ENCODE measurements around the gene FN1.
"Not testable (repeated sequence)": the region's sequence is repeated elsewhere in the genome, so short reads cannot be mapped to it uniquely, and the experiment has no call there.

FN1 gene

DNA sequence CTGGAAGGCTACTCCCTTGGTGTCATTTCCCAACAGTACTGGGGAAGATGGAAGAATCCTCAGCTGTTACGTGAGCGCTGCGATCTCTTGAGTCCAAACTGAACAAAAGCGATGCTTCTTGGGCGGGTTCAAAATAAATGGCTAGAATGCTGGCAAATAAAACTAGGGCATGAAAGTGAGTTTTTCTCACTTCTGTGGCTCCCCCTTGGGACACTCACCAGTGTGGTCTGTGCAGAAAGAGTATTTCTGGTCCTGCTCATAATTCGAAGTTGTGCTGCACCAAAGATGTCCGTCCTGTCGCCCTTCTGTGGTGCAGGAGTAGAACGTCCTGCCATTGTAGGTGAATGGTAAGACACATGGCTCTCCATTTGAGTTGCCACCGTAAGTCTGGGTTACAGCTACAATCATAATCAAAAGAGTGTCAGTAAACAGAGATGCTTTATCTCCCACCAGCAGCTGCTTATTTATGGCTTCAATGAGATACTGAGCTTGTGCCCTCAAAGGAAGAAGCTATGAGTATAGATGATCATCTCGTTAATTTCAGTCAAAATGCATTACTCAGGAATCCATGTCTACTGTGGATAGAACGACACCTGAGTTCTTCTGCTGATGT is 11.8 kb downstream of the FN1 start:
- DNase-seq (ENCODE audit: insufficient read length, low spot score) (no peak), FAIRE-seq (no peak)

DNA sequence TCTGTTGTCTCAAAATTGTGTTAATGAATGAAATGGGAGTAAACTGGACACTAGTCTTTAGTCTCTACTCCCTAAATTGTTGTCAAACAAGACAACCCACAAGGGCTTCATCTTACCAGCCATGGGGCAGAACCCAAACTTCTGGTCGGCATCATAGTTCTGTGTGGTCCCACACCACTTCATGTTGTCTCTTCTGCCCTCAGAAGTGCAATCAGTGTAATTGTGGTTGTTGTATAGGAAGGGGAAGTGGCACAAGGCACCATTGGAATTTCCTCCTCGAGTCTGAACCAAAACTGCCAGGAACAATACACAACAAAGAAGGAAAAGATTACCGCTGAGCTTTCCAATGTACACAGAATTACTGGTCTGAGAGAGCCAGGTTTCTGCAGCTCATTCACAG is 12.6 kb downstream of the FN1 start:
- FAIRE-seq, result no peak
- no peak for DNase-seq (ENCODE audit: insufficient read length, low spot score)

DNA sequence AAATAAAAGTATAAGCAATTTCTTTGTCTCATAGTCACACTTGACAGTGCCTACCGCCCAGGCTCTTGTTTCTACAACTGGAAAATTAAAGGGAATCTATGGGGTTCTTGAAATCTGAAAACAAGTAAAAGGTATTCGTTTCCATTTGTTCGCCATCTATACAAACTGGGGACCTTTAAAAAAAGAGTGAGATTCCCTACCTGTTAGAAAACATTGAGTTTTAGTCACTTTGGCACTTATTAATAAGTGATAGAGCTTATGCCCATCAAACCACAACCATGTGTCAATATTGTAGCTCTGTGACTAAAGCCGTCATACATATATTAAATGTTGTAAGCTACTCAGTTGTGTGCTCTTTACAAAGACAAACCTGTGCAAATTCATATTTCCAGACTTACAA is 13.2 kb downstream of the FN1 start:
- DNase-seq (ENCODE audit: insufficient read length, low spot score) (no peak), FAIRE-seq (no peak)

DNA sequence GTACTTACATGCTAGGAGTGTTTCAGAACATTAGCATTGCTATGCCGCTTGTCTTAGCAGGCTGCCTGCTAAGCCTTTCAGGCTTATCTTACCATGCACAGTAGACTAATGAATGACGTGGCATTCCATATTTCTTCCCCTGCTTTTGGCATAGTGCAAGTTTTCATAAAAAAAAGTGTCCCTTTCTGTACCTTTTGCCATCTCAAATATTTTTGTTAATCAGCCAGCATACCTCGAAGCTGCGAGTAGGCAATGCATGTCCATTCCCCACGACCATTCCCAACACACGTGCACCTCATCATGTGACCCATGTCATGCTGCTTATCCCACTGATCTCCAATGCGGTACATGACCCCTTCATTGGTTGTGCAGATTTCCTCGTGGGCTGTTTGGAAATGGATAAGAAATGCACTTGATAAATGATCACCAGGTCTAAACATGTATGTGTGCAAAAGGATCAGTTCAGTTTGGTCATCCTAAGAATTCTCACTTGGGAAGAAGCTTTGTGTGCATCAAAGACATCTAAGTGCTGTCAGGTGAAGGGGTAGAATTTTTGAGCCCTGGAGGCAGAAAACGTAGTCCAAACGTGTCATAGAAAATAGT is 13.9 kb downstream of the FN1 start:
- FAIRE-seq, result no peak
- DNase-seq (ENCODE audit: insufficient read length, low spot score), result no peak

DNA sequence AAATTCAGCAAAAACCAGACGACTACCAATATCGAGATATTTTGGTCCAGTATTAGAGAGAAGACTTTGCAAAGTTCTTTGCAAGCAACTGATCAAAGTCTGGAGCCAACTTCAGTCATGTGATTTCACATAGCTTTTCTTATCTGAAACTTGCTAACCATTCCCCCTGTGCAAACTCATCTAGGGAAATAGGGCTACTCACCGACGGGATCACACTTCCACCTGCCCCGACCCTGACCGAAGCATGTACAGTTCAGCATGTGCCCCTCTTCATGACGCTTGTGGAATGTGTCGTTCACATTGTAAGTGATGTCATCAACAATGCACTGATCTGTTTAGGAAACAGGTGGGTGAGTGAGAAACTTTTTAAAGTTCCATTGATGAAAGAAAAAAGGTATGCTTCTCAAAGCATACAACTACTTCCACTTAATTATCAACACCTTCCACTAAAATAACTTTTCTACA is 15.4 kb downstream of the FN1 start:
- DNase-seq (ENCODE audit: insufficient read length, low spot score) (no peak), FAIRE-seq (no peak)

DNA sequence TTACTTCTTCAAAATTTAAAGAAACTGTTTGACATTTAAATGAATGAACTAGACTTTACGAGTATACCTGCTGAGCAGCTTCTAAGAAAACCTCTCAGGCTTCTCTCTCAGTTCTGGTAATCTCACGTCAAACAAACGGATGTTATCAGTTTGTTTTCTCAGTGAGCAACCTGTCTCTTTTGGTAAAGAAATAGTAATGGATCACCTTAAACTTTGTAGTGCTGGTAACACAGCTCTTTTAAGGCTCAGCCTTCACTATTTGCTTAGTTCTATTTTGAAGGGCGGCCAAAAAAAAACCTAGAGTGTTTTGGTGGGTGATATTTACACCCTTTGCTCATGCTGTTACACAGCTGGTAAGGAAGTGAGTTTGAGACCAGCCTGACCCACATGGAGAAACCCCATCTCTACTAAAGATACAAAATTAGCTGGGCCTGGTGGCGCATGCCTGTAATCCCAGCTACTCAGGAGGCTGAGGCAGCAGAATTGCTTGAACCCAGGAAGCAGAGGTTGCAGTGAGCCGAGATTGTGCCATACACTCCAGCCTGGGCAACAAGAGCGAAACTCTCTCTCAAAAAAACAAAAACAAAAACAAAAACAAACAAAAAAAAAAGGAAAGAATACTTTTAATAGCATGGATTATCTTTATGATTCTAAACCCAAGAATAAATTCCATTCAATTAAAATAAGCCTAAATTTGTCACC is 15.9 kb downstream of the FN1 start:
- DNase-seq (ENCODE audit: insufficient read length, low spot score) (no peak), FAIRE-seq (no peak)

DNA sequence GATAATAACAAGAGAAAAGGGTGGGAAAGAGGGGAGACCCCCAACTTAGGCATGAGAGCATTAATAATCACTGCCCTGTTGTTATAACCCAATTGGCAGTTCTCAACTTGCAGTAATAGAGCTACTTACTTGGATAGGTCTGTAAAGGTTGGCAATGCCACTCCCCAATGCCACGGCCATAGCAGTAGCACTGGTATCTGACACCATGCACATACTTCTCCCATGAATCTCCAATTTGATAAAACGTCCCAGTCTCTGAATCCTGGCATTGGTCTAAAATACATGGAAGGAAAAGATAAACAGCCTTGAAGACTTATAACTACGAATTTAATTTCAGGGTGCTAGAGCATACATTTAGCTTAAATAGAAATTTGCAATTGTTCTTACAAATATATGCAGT is 16.8 kb downstream of the FN1 start:
- FAIRE-seq (no peak), DNase-seq (ENCODE audit: insufficient read length, low spot score) (no peak)

DNA sequence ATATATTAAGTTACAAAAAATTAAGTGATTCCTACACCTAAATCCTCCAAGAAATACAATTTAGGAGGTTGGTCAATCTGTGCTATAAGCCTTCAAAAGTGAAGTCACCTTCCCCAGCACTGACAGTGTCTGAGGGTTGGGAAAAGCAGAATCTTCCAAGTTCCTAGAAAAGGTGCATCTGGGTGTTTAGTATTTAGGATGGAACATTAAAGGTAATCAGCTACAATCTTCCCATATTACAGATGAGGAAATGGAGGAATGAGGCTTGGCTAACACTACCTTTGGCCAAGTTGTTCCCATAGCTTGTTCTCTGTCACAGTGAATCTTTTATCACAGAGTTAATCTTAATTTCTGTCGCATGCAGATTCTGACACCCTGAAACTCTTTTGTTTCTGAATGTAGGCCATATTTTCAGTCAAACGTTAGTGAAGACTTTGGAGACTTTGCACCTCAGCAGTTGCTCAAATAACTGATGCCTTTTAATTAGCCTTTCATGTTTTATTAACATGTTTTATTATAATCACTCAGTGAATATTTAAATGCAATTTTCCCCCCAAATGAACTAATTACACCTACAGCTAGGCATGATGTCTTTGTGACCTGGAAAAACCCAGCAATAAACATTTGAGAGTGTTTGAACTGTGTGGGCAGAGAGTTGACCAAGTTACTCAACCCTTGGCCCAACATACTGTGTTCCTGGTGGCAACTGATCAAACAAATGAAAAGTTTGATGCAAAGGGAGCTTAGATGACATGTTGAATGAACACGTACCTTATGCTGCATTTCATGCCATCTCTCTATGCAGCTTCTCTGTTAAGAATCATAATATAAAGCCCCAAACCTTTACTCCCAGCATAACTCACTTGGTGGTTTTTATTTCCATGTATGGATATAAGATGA is 17.6 kb downstream of the FN1 start:
- no peak for DNase-seq (ENCODE audit: insufficient read length, low spot score)
- no peak for FAIRE-seq

DNA sequence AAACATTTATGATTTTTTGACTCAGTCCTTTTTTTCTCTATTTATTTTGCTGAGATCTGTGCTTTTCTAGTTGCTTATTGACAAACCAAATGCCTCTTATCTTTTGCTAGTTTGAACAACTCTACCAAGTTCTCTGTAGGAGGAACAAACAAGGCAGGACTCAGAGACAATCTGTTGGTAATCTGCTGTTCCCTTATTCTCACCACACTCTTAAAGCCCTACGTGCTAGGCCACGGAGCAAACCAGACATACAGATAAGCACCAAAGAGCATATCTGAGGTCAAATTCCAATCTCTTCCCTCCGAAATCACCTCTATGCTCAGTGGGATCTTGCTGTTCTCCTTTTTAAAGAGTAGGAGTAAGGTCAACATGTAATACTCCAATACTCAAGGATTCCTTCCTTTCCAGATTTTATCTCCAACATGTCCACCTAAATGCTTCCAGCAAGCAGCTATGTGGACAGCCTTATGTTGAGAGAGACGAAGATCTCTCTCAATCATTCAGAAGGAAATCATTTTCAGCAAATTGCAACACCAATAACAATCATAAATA is 18.4 kb downstream of the FN1 start:
- FAIRE-seq (no peak), DNase-seq (ENCODE audit: insufficient read length, low spot score) (no peak)

DNA sequence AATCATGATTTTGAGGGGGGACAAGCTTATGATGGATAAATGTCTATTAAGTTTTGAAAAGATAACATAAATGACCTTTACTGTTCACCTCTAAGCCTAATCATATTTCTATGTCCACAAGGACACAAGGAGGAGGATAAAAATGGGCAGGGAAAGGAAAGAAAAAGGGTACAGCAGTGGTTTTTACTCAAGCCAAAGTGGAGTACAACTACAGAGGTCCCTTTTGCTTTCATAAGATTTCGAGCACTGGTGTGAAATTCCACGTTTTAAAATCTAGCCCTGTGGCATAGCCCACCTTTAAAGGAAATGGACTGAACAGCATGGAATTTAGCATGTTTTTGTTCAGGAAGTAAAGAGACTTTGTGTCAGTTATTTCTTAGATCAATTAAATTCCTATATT is 19.2 kb downstream of the FN1 start:
- DNase-seq (ENCODE audit: insufficient read length, low spot score) (no peak), FAIRE-seq (no peak)

DNA sequence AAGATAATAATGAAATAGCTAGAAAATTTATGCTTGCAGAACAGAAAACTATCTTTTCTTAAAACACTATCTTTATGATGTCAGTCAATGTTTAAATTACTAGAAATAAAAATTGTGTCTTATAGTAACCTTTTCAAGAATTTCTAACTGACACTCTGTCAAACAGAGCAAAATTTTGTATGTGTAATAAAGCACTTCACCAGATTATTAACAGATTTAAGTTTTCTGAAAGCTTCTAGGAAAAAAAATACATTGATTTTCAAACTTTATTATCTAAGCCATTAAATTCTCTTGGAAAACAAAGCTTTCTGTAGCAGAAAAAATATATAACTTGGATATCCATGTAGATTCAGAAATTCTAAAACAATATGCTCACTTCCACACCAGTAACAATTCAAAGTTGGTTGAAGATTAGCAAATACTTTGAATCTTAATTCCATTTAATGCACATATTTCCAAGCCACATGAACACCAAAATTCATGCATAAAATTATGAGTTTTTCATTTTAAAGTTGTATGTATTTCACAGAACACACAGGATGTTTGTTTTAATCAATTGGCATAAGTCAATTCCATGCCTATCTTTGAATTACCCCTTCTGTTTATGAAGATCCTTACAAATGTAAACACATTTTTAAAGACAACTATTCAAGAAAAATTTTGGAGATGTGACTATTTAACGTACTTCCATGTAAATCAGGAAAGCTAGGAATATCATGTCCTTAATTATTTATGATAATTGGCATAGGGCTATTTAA is 19.9 kb downstream of the FN1 start:
- DNase-seq (ENCODE audit: insufficient read length, low spot score), result no peak
- FAIRE-seq, result no peak

DNA sequence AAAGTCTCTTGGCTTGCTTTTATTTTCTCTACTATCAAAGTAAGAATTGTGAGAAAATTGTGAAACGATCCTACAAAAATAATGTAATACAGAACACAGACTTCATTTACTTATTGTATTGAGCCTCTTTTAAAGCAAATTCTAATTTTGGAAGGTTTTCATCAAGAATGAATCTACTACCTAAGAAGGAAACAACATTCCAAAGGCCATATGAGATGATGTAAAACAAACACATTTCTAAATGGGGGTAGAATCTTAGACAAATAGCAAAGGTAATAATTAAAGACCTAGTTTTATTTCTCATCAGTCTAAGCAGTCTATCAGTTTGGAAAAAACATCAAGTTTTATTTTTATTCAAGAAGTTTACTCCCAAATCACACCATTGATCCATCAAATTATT is 20.6 kb downstream of the FN1 start:
- DNase-seq (ENCODE audit: insufficient read length, low spot score) (no peak), FAIRE-seq (no peak)

DNA sequence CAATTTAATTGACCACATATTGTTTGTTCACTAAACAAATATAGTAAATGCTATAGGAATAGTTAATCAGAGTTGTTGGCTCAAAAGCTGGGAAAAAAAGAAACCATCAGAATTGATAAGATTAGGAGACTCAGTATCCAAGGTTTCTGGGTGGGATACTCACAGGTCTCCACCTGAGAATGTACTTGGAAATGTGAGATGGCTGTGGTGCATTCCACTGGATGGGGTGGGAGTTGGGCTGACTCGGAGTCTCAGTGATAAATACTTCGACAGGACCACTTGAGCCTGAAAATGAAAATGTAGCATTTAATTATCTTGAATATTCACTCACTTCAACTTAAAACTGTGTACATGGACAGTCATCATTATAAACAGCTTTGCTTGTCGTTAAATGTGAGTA is 21.2 kb downstream of the FN1 start:
- DNase-seq (ENCODE audit: insufficient read length, low spot score) (no peak), FAIRE-seq (no peak)

DNA sequence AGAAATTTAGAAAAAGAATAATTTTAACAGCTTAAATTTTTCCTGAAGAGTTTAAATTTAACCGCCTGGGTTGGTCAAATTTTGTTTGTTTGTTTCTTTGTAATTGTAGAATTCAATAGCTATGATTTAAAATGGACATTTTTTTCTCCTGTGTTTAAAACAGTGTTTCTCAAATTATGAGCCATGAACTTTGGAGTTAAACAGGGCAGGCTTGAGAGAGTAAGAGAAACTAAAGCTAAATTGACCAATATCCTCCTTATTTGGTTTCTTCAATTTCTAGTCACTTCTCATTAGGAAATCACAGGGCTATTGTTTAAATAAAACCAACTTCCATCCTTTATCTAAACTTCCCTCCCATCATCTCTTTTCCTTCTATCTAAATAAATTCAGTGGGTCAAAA is 21.9 kb downstream of the FN1 start:
- DNase-seq (ENCODE audit: insufficient read length, low spot score) (no peak), FAIRE-seq (no peak)

DNA sequence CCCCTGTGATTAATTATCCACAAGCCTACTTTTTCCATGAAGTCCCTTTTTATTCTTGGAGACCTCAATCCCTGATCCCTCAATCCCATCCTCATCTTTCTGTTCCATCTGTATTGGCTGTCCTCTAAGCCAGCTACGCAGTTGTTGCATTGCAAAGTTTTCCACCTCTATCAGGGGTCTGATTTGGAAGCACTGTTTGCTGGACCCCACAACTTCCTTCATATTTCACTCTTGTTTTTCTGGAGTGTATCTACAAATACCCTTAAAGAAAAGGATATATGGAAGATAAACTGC is 22.4 kb downstream of the FN1 start:
- DNase-seq (ENCODE audit: insufficient read length, low spot score), result no peak
- no peak for FAIRE-seq

DNA sequence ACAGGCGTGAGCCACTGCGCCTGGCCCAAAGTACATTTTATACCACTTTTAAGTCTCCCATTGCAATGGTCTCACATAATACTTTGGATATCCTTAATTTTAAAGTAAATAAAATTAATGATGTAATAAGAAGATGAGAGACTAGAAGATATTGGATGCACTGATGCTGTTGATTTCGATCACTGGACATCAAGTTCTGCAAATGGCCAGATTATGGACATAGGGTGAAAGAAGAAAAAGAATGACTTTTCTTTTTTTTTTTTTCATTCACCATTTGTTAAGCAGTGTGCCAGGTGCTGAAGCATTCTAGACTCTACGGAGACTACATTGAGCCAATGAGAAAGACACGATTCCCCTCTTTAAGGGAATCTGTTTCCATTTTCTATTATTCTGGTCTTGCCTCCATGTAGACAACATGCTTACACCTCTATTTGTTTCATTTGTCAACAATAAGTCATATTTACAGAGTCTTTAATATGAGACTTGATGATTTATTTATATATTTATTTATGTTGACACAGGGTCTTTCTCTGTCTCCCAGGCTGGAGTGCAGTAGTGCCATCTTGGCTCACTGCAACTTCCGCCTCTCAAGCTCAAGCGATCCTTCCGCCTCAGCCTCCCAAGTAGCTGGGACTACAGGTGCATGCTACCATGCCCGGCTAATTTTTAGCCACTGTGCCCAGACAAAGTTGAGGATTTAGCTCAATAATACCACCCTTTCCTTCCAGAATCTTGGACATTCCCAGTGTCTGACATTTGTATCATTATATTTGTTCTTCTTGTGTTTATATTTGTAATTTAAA is 23.7 kb downstream of the FN1 start:
- no peak for FAIRE-seq
- no peak for DNase-seq (ENCODE audit: insufficient read length, low spot score)

DNA sequence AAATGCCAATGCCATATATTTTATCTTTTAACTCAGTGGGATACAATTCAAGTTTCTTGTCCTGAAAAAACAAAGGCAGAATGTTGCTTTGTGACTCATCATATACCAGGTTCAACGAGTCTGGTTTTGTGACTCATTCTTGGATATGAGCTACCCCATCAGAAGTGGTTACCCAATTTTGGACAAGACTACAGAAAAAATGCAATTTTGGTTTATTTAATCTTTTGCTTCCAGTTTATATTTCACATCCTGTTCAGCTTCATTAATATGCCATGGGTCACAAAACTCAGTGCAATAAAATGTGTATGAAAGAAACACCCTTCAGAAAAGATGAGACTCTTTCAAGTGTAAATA is 25.0 kb downstream of the FN1 start:
- FAIRE-seq, result no peak
- no peak for DNase-seq (ENCODE audit: insufficient read length, low spot score)

DNA sequence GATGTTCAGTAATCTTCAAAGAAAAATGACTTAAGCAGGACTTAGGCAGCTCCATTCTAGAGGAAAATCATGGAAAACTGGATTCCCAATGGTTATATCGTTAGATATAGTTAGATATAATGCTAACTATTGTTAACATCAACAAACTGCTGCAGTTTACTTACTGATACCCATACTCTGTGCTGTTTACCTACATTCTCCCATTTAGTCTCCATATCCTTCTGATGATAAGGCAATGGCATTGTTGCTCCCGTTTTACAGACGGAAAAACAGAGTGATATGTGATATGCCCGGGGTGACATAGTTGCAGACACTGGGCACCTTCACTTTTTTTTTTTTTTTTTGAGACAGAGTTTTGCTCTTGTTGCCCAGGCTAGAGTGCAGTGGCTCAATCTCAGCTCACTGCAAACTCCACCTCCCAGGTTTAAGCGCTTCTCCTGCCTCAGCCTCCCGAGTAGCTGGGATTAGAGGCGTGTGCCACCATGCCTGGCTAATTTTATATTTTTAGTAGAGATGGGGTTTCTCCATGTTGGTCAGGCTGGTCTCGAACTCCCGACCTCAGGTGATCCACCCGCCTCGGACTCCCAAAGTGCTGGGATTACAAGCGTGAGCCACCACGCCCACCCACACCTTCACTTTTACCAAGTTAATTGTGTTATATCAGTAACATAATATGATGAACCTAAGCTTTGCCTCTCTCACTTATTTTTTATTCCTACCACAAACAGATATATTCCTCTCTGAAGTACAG is 25.5 kb downstream of the FN1 start:
- DNase-seq (ENCODE audit: insufficient read length, low spot score); FAIRE-seq: not testable (repeated sequence)

Data from GM19239 (cell line).